ENCODE data around the gene SLC12A1. TPM values are rescaled to one million over a fixed set of nuclear protein-coding genes. Genes with fewer than 3 reads are reported as not detected.
A peak's percentile ranks its signal among the peaks of the same experiment; 100 is the strongest.

SLC12A1 gene
- total RNA-seq, 4 donors from 2014 or later: not detected

- H3K4me3 ChIP-seq: no peak overlapping the region
- H3K27me3 ChIP-seq: no peaks in the 10 kb centered on the region
- H3K4me1 ChIP-seq: no peaks in the 10 kb centered on the region
- no peaks in the 10 kb centered on the region for H3K36me3 ChIP-seq
- no peak for DNase-seq
- no peak for TF ChIP-seq POLR2A (IDR thresholded peaks at IDR 0.05)
- TF ChIP-seq, protein P1, sequence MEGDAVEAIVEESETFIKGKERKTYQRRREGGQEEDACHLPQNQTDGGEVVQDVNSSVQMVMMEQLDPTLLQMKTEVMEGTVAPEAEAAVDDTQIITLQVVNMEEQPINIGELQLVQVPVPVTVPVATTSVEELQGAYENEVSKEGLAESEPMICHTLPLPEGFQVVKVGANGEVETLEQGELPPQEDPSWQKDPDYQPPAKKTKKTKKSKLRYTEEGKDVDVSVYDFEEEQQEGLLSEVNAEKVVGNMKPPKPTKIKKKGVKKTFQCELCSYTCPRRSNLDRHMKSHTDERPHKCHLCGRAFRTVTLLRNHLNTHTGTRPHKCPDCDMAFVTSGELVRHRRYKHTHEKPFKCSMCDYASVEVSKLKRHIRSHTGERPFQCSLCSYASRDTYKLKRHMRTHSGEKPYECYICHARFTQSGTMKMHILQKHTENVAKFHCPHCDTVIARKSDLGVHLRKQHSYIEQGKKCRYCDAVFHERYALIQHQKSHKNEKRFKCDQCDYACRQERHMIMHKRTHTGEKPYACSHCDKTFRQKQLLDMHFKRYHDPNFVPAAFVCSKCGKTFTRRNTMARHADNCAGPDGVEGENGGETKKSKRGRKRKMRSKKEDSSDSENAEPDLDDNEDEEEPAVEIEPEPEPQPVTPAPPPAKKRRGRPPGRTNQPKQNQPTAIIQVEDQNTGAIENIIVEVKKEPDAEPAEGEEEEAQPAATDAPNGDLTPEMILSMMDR (IDR thresholded peaks at IDR 0.05): no peak
- H3K9me3 ChIP-seq: no peaks in the 10 kb centered on the region
- no peak overlapping the region for H3K27ac ChIP-seq
Measured at GRCh38 chr15:48242535-48242934, 36.4 kb downstream of the SLC12A1 start.

- no peak overlapping the region for H3K27ac ChIP-seq
- no peaks in the 10 kb centered on the region for H3K9me3 ChIP-seq
- TF ChIP-seq, protein P1 (IDR thresholded peaks at IDR 0.05): no peak
- no peak for TF ChIP-seq POLR2A (IDR thresholded peaks at IDR 0.05)
- H3K4me3 ChIP-seq: no peak overlapping the region
- no peaks in the 10 kb centered on the region for H3K36me3 ChIP-seq
- H3K4me1 ChIP-seq: no peaks in the 10 kb centered on the region
- DNase-seq: no peak
- H3K27me3 ChIP-seq: no peaks in the 10 kb centered on the region
Measured at GRCh38 chr15:48244921-48245320, 38.8 kb downstream of the SLC12A1 start.

GRCh38 chr15:48248414-48248813, 42.3 kb downstream of the SLC12A1 start:
- Histone ChIP-seq H3K4me3 (no peak overlapping the region), H3K36me3 (no peaks in the 10 kb centered on the region), H3K27me3 (no peaks in the 10 kb centered on the region), H3K4me1 (no peaks in the 10 kb centered on the region), H3K27ac (no peak overlapping the region), H3K9me3 (no peaks in the 10 kb centered on the region)
- no peak for DNase-seq
- TF ChIP-seq, protein P1 (IDR thresholded peaks at IDR 0.05): no peak

- Histone ChIP-seq H3K27me3 (no peaks in the 10 kb centered on the region), H3K36me3 (no peaks in the 10 kb centered on the region), H3K9me3 (no peaks in the 10 kb centered on the region), H3K4me3 (no peak overlapping the region), H3K27ac (no peak overlapping the region), H3K4me1 (no peaks in the 10 kb centered on the region)
- DNase-seq: no peak
- TF ChIP-seq, protein P1 (IDR thresholded peaks at IDR 0.05): peak in 5 of 6 experiments; percentile 43 to 64 (median 61)
- no peak for TF ChIP-seq POLR2A (IDR thresholded peaks at IDR 0.05)
Measured at GRCh38 chr15:48250640-48251076, 44.6 kb downstream of the SLC12A1 start.

DNA sequence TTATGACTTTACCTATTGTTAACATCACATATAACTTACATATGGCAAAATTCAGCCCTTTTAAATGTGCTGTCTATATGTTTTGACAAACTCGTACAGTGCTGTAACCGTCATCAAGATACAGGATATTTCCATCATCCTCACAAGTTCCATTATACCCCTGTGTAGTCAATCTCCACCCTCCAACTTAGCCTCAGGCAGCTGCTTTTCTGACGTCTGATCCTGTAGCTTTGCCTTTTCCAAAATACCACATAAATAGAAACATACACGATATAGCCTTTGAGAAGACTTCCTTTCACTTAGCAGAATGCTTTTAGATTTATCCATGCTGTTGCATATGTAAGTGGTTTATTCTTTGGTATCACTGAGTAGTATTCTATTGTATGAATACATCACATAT, 47.1 kb downstream of the SLC12A1 start:
- Histone ChIP-seq H3K36me3 (no peaks in the 10 kb centered on the region), H3K9me3 (no peaks in the 10 kb centered on the region), H3K27me3 (no peaks in the 10 kb centered on the region), H3K27ac (no peak overlapping the region), H3K4me3 (no peak overlapping the region), H3K4me1 (no peaks in the 10 kb centered on the region)
- DNase-seq: no peak
- TF ChIP-seq, protein P1 (IDR thresholded peaks at IDR 0.05): no peak
- TF ChIP-seq POLR2A (IDR thresholded peaks at IDR 0.05): no peak

DNA sequence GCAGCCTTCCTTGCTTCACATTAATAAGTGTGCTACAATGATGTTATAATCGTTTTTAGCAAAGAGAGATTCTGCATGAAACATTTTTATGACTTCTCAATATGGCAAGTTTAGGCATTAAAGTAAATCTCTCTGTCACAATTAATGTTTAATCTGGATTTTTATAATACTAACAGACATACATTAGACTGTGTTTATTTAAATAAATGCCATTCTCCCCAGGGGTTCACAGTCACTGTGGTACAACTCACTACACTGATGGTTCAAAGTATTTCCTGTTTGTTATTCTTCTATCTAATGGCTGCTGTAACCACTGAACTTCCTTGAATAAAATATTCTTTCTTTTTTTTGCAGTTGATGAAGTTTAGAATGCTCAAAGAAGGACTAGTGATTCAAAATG, 59.0 kb downstream of the SLC12A1 start:
- H3K36me3 ChIP-seq: no peaks in the 10 kb centered on the region
- H3K27ac ChIP-seq: no peak overlapping the region
- H3K27me3 ChIP-seq: no peaks in the 10 kb centered on the region
- no peaks in the 10 kb centered on the region for H3K9me3 ChIP-seq
- DNase-seq: no peak
- H3K4me1 ChIP-seq: no peaks in the 10 kb centered on the region
- no peak overlapping the region for H3K4me3 ChIP-seq
- no peak for TF ChIP-seq POLR2A (IDR thresholded peaks at IDR 0.05)
- TF ChIP-seq, protein P1 (IDR thresholded peaks at IDR 0.05): no peak

Data from Peyer's patch (tissue), 4 donors.